ENCODE results near the gene CTDNEP1.
A peak's percentile ranks its signal among the peaks of the same experiment; 100 is the strongest.

CTDNEP1 gene

DNA sequence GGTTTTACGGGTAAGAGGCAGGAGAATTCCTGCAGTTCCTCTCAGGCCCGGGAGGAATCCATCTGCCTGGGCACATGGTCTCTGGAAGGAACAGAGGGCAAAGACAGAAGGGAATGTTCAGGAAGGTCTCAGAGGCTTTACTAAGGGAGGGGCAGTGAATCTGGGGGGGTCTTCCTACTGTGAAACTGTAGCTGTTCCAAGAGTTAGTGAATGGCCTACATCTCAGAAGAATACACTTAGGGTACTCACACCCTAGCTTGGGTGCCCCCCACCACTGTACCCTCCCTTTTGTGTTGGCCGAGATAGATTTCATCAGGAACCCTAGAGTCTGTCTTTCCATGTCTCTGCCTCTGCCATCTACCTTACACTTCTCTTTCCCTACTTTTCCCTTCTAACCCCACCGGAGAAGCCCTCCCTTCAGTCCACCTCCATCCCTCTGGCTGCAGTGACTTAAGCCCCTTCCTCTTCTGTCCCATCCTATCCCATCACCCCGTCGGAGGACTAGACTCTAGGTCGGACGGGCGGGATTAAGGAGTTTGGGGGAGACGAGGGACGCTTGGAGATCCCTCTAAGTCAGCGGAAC lies 32.2 kb downstream of the CTDNEP1 start:
- H3K4me3 ChIP-seq (ENCODE audit: low read length), result peak overlapping the region; percentile 93

DNA sequence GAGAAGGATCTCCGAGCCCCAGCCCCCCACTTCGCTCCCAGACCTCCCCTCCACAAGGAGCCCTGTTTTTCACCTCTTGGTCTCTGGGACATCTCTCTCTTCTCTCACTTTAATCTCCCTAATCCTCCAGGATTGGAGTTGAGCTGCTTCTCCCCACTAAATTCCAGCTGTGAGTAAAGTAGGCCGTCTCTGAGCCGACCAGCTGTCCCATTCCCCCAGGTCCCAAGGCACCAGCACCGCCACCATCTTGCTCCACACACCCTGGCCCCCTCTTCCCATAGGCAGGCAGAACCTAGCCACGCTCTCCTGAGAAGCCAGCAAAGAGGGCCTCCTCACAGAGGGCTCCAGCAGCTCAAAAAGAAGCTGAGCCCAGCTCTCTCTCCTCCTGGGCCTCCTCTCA lies 32.8 kb downstream of the CTDNEP1 start:
- no peak overlapping the region for H3K4me3 ChIP-seq (ENCODE audit: low read length)
- H3K27me3 ChIP-seq (ENCODE audit: control insufficient read depth, insufficient read depth, low read length), result peaks cover 3% of the 10 kb centered on the region
- peaks cover 19% of the 10 kb centered on the region for H3K36me3 ChIP-seq (ENCODE audit: control insufficient read depth, insufficient read depth, low read length)
- H3K4me1 ChIP-seq (ENCODE audit: control insufficient read depth, insufficient read depth, low read length), result peaks cover 28% of the 10 kb centered on the region
- no peak overlapping the region for H3K9ac ChIP-seq (ENCODE audit: low read length)
- peak overlapping the region; percentile 93 for H3K27ac ChIP-seq (ENCODE audit: low read depth, low read length)

More for the DNA sequence above, 32.2 kb downstream of the CTDNEP1 start:
- Histone ChIP-seq H3K27ac (ENCODE audit: low read depth, low read length) (peak overlapping the region; percentile 93), H3K36me3 (ENCODE audit: control insufficient read depth, insufficient read depth, low read length) (peaks cover 24% of the 10 kb centered on the region), H3K27me3 (ENCODE audit: control insufficient read depth, insufficient read depth, low read length) (no peaks in the 10 kb centered on the region), H3K4me1 (ENCODE audit: control insufficient read depth, insufficient read depth, low read length) (peaks cover 23% of the 10 kb centered on the region), H3K9ac (ENCODE audit: low read length) (peak overlapping the region; percentile 57)

DNA sequence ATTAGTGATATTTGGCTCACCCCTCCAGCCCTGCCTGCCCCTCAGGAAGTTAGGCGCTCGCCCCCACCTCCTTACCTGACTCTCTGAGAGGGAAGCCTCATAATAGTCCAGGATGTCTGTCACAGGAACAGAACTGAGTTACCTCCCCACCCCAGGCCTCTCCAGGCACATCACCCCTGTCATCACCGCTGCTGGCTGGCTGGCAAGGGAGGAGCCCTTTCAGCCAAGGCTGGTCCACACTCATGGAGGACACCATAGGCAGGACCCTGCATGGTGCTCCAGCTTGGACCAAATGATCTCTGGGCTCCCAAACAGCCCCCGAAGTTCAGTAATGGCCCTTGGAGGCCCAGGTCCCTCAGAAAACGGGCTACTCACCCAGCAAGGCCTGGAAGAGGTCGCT lies 33.4 kb downstream of the CTDNEP1 start:
- peaks cover 13% of the 10 kb centered on the region for H3K36me3 ChIP-seq (ENCODE audit: control insufficient read depth, insufficient read depth, low read length)
- peak overlapping the region; percentile 77 for H3K27ac ChIP-seq (ENCODE audit: low read depth, low read length)
- peak overlapping the region; percentile 56 for H3K4me3 ChIP-seq (ENCODE audit: low read length)
- H3K27me3 ChIP-seq (ENCODE audit: control insufficient read depth, insufficient read depth, low read length), result peaks cover 3% of the 10 kb centered on the region
- H3K4me1 ChIP-seq (ENCODE audit: control insufficient read depth, insufficient read depth, low read length), result peaks cover 30% of the 10 kb centered on the region
- no peak overlapping the region for H3K9ac ChIP-seq (ENCODE audit: low read length)

DNA sequence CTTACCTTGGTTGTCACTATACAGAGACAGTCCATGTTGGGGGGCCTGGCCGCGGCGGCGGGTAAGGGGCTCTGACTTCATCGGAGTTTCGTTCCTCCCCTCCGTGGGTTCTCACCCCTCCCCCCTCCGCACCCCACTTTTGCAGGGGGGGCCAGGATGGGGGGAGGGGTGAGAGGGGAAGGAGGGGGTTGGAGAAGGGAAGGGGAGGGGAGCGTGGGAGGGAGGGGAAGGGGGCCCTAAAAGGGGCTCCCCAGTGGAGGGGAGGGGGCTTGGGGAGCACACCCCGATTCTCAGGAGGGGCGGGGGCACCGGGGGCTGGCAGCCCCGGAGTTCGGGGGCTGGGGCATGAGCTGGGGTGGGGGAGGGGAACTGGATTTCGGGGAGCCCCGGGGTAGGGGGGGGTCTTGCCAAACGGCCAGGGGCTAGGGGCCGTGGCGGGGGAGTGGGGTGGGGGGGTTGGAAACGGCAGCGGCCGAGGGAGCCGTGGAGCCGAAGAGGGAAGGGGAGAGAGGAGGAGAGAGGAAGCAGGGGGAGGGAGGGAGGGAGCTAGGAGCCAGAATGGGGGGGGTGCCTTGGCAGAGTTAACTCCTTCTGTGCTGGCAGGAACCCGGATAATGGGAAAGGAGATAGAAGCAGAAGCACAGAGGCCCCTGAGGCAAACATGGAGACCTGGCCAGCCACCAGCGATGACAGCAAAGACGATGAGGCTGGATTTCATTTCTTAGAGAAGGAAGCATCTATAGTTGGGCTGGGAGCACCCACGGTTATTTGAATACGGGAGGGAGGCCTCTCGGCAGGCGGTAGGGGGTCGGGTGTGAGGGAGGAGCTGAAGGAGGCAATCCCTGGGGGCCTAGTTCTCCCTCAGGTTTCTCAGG lies 34.2 kb downstream of the CTDNEP1 start:
- peak overlapping the region; percentile 56 for H3K4me3 ChIP-seq (ENCODE audit: low read length)
- H3K27ac ChIP-seq (ENCODE audit: low read depth, low read length), result peak overlapping the region; percentile 77
- no peak overlapping the region for H3K9ac ChIP-seq (ENCODE audit: low read length)
- H3K4me1 ChIP-seq (ENCODE audit: control insufficient read depth, insufficient read depth, low read length), result peaks cover 30% of the 10 kb centered on the region
- peaks cover 3% of the 10 kb centered on the region for H3K27me3 ChIP-seq (ENCODE audit: control insufficient read depth, insufficient read depth, low read length)
- peaks cover 5% of the 10 kb centered on the region for H3K36me3 ChIP-seq (ENCODE audit: control insufficient read depth, insufficient read depth, low read length)

DNA sequence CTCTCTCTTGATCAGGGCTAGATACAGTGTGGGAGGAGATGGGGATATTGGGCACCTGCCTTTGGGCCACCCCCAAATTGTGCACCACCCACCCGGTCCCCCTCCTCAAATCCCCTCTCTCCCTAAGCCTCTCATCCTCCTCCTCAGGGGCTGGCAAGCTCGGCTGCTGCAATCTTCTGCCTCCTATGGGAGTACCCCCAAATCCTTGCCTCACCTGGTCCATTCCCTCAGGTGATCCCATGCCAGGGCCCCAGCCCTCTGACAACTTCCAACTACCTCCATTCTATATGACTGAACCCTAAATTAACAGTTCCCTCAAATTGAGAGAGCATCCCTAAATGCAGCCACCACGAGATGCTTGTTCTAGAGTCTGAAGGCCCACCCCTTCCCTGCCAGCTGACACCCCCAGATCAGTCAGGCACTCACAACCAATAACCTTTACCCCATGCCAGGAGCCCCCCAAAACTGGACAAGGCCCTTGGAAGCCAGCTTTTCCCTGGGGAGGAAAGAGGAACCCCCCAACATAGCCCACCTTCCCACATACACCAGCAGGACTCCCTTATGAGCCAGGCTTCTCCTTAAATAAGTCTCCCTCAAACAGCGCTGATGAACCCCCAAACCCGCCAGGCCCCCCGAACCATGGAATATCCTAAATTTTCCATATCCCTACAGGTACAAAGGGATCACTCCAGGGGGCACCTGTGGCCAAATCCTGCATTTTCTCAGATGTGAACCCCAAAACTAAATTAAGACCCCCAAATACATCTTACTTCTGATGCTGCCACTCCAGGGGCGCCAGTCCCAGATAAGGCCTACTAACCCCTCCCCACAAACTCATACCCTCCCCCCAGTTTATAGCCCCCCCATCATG lies 35.1 kb downstream of the CTDNEP1 start:
- peak overlapping the region; percentile 32 for H3K4me3 ChIP-seq (ENCODE audit: low read length)
- no peaks in the 10 kb centered on the region for H3K36me3 ChIP-seq (ENCODE audit: control insufficient read depth, insufficient read depth, low read length)
- peaks cover 3% of the 10 kb centered on the region for H3K27me3 ChIP-seq (ENCODE audit: control insufficient read depth, insufficient read depth, low read length)
- peaks cover 35% of the 10 kb centered on the region for H3K4me1 ChIP-seq (ENCODE audit: control insufficient read depth, insufficient read depth, low read length)
- H3K9ac ChIP-seq (ENCODE audit: low read length), result no peak overlapping the region
- H3K27ac ChIP-seq (ENCODE audit: low read depth, low read length), result peak overlapping the region; percentile 29

DNA sequence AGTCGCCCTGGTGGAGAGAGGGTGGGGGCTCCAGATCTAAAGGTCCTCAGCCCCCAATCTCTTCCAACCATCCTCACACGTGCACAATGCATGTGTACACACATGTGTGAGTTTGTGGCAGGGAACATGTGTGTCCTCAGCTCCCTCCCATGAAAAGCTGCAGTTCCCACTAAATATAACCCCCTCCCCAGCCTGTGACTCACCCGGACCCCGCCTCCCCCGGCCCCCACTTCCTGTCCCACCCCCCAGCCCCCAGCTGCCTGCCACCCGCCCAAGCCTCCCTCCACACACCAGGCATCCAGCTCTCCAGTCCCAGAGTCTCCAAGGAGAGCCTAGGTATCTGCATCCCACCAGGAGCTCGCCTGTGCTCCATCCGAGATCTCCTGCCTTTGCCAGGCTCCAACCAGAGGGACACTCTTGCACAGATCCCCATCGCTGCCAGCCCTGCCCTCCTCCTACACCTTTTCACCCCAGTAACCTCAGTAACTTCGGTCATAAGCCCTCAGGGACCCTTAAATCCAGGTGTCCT lies 35.8 kb downstream of the CTDNEP1 start:
- H3K27me3 ChIP-seq (ENCODE audit: control insufficient read depth, insufficient read depth, low read length), result peaks cover 3% of the 10 kb centered on the region
- peak overlapping the region; percentile 87 for H3K27ac ChIP-seq (ENCODE audit: low read depth, low read length)
- peak overlapping the region; percentile 40 for H3K4me3 ChIP-seq (ENCODE audit: low read length)
- no peak overlapping the region for H3K9ac ChIP-seq (ENCODE audit: low read length)
- H3K36me3 ChIP-seq (ENCODE audit: control insufficient read depth, insufficient read depth, low read length), result no peaks in the 10 kb centered on the region
- peaks cover 30% of the 10 kb centered on the region for H3K4me1 ChIP-seq (ENCODE audit: control insufficient read depth, insufficient read depth, low read length)

DNA sequence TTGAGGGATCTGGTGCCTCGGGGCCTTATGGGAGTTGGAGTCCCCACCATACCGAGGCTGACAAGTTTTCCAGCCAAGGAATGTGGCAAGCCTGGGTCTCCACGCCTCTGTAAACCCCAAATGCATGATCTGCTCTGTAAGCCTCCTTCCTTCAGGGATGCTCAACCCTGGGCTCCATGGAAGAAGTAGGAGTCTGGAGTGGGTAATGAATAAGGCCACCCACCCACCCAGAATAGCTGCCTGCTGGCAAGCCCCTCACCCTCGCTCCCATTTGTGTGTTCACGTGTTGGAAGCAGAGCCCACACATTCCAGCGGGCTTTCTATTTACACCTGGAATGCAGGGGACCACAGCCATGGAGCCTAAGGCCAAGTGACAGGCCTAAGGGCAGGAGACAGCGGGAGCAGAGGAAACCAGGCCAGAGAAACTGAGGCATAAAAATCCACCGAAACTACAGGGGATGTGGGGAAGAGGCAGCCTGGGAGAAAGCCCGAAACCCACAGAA lies 36.3 kb downstream of the CTDNEP1 start:
- Histone ChIP-seq H3K27me3 (ENCODE audit: control insufficient read depth, insufficient read depth, low read length) (peaks cover 3% of the 10 kb centered on the region), H3K4me3 (ENCODE audit: low read length) (peak overlapping the region; percentile 67), H3K27ac (ENCODE audit: low read depth, low read length) (peak overlapping the region; percentile 87), H3K4me1 (ENCODE audit: control insufficient read depth, insufficient read depth, low read length) (peaks cover 25% of the 10 kb centered on the region), H3K36me3 (ENCODE audit: control insufficient read depth, insufficient read depth, low read length) (no peaks in the 10 kb centered on the region), H3K9ac (ENCODE audit: low read length) (no peak overlapping the region)

DNA sequence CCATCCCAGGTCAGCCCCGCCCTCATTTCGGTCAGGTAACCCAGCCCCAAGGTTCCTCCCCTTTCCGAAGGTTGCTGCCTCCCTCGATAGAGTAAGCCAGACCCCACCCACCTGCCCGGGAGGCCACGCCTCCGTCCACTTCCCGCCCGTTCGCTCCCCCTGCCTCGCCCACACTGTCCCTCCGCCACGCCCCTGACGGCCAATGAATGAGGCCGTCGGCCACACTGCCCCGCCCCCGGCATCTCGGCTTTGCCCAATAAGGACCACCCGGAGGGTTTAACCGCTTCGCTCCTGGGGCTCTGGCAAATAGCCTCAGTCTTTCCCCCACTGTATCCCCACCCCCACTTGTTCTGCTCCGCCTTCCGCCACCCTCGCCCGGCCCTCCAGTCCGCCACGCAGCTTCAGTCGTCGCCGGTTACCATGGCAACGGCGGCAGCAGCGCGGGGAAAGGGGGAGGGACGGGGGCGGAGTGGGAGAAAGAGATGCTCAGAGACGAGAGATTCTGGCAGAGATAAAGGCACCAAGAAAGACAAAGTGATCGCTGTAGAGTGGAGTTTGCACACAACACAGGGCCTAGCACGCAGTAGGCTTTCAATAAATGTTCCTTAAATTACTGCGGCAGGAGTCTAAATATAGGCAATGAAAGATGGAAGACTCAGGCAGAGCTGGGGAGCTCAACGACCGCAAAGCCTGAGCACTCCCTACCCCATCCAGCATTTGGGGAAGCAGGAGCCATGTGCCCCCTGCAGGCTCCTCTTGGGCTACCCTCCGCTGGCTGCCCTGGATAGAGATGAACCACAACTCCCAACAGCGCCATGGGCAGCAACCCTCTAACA lies 37.0 kb downstream of the CTDNEP1 start:
- Histone ChIP-seq H3K36me3 (ENCODE audit: control insufficient read depth, insufficient read depth, low read length) (no peaks in the 10 kb centered on the region), H3K4me3 (ENCODE audit: low read length) (peak overlapping the region; percentile 67), H3K27ac (ENCODE audit: low read depth, low read length) (peak overlapping the region; percentile 87), H3K4me1 (ENCODE audit: control insufficient read depth, insufficient read depth, low read length) (peaks cover 24% of the 10 kb centered on the region), H3K9ac (ENCODE audit: low read length) (no peak overlapping the region), H3K27me3 (ENCODE audit: control insufficient read depth, insufficient read depth, low read length) (peaks cover 3% of the 10 kb centered on the region)

DNA sequence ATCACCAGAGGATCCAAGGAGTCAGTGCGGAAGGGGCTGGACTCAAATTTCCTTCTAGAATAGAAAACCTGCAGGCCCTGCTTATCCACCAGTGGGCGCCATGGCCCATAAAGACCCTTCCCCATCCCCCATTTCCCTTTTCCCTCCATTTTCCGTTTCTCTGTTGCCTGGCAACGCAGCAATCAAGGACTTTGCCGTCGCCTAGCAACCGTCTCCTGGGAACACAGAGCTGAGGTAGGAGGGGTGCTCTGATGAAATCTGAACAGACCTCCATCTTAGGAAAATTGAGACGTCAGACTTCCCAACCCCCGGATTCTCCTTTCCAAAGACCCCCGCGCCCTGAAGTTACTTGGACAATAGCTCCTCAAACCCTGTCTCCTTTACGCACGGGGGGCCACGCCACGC lies 37.6 kb downstream of the CTDNEP1 start:
- peak overlapping the region; percentile 87 for H3K27ac ChIP-seq (ENCODE audit: low read depth, low read length)
- H3K4me3 ChIP-seq (ENCODE audit: low read length), result peak overlapping the region; percentile 67
- H3K36me3 ChIP-seq (ENCODE audit: control insufficient read depth, insufficient read depth, low read length), result no peaks in the 10 kb centered on the region
- H3K27me3 ChIP-seq (ENCODE audit: control insufficient read depth, insufficient read depth, low read length), result peaks cover 3% of the 10 kb centered on the region
- H3K9ac ChIP-seq (ENCODE audit: low read length), result no peak overlapping the region
- H3K4me1 ChIP-seq (ENCODE audit: control insufficient read depth, insufficient read depth, low read length), result peaks cover 21% of the 10 kb centered on the region

DNA sequence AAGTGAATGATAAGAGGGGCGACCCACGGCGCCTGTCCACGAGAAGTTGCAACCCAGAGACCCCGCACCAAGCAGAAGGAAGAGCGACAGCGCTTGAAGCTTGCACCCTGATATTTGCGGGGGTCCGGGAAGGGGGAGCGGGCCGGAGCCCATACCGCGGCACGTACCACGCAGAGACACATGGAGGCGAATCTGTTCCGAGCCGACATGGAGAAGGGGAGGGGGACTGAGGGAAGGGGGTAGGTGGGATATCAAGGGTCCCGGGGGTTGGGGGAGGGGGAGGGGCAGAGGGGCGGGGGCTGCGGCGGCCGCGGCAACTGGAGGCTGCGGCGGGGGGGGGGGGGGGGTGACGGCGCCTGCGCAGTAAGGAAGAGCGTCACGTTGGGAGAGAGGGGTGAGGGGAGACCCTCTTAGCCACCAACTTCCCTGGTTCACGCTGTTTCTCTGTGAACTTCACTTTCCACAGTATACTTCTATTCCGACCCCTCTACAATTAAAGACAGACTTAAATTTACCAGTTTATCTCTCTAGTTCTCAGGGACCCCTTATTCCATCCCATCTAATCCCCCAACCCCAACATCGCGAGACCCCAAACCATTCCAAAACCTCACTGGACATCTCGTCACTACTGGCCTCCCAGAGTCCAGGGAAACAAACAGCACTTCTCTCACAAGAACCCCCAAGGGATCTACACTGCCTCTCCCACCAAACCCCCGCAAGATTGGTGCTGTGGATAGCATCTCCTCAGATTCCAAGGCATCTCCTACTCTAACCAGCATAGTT lies 39.9 kb downstream of the CTDNEP1 start:
- H3K4me3 ChIP-seq (ENCODE audit: low read length), result no peak overlapping the region

More for the DNA sequence above, 39.9 kb downstream of the CTDNEP1 start:
- H3K4me1 ChIP-seq (ENCODE audit: control insufficient read depth, insufficient read depth, low read length), result peaks cover 17% of the 10 kb centered on the region
- H3K36me3 ChIP-seq (ENCODE audit: control insufficient read depth, insufficient read depth, low read length), result no peaks in the 10 kb centered on the region
- peaks cover 3% of the 10 kb centered on the region for H3K27me3 ChIP-seq (ENCODE audit: control insufficient read depth, insufficient read depth, low read length)
- H3K9ac ChIP-seq (ENCODE audit: low read length), result no peak overlapping the region
- no peak overlapping the region for H3K27ac ChIP-seq (ENCODE audit: low read depth, low read length)

All from rectal smooth muscle tissue (tissue), 1 donor.